Measurements from ENCODE around the gene FBXO34. TPM values are rescaled to one million over a fixed set of nuclear protein-coding genes. Genes with fewer than 3 reads are reported as not detected.

Gene FBXO34
- total RNA-seq, 1 donor: 24.6 TPM

DNA sequence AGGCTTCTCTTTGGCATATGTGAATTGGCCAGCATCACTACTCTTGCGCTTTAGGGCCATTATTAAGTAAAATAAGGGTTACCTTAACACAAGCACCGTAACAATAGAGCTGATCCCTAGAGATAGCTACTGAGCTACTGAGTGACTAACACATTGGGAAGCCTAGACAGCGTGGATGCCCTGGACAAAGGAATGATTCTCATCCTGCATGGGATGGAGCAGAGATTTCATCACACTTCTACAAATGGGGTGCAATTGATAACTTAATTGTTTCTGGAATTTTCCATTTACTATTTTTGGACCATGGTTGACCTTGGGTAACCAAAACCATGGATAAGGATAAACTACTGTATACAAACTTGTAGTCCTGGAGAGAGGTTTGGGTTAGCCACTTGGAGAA lies 57.1 kb downstream of the FBXO34 start:
- Histone ChIP-seq H3K9me3 (ENCODE audit: low read depth, low read length) (no peaks in the 10 kb centered on the region), H3K27me3 (ENCODE audit: insufficient read depth, low read length) (no peaks in the 10 kb centered on the region), H3K4me1 (ENCODE audit: insufficient read depth, low read length) (peaks cover 11% of the 10 kb centered on the region), H3K4me2 (ENCODE audit: insufficient read depth, low read length) (no peak overlapping the region), H3K27ac (ENCODE audit: low read depth, low read length) (no peak overlapping the region), H3K36me3 (ENCODE audit: insufficient read depth, low read length) (no peaks in the 10 kb centered on the region), H3K4me3 (ENCODE audit: insufficient read depth, low read length) (no peak overlapping the region), H3K79me2 (ENCODE audit: insufficient read depth, low read length) (peaks cover 75% of the 10 kb centered on the region), H4K20me1 (ENCODE audit: insufficient read depth, low read length) (peaks cover 27% of the 10 kb centered on the region), H2AFZ (ENCODE audit: low read length) (no peak overlapping the region)
- DNase-seq (ENCODE audit: insufficient read length, low spot score, missing footprints): no peak
- TF ChIP-seq, protein P1, sequence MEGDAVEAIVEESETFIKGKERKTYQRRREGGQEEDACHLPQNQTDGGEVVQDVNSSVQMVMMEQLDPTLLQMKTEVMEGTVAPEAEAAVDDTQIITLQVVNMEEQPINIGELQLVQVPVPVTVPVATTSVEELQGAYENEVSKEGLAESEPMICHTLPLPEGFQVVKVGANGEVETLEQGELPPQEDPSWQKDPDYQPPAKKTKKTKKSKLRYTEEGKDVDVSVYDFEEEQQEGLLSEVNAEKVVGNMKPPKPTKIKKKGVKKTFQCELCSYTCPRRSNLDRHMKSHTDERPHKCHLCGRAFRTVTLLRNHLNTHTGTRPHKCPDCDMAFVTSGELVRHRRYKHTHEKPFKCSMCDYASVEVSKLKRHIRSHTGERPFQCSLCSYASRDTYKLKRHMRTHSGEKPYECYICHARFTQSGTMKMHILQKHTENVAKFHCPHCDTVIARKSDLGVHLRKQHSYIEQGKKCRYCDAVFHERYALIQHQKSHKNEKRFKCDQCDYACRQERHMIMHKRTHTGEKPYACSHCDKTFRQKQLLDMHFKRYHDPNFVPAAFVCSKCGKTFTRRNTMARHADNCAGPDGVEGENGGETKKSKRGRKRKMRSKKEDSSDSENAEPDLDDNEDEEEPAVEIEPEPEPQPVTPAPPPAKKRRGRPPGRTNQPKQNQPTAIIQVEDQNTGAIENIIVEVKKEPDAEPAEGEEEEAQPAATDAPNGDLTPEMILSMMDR (IDR thresholded peaks at IDR 0.05; ENCODE audit: extremely low read depth, low read depth, low read length): no peak

DNA sequence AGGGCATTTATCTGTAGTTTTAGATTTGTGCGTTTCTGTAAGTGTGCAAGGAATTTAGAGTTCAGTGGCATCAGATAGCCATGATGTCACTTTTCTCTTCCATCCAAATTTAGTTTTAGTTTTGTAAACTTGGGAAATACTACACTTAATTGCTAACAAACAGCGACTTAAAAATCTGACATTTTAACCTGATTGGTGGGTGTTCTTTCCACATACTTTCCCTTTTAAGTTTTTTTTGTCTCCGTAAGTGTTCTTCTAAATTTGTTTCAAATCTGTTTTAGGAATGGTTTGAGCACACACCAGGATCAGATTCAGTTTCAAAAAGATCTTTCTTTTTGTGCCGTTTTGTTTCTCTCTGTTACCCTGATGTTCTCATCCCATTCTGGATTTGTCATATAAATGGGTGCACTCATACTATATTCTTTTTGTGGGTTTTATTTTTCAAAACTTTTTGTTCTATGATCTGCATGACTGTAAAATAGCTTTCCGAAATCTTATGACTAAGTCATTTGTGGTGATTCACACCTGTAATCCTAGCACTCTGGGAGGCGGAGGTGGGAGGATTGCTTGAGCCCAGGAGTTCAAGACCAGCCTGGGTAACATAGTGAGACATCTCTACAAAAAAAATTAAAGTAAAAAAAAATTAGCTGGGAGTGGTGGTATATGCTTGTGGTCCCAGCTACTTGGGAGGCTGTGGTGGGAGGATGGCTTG lies 58.9 kb downstream of the FBXO34 start:
- peak; percentile 49 for DNase-seq (ENCODE audit: insufficient read length, low spot score, missing footprints)
- TF ChIP-seq, protein P1 (IDR thresholded peaks at IDR 0.05; ENCODE audit: extremely low read depth, low read depth, low read length): no peak
- Histone ChIP-seq H3K27me3 (ENCODE audit: insufficient read depth, low read length) (no peaks in the 10 kb centered on the region), H3K36me3 (ENCODE audit: insufficient read depth, low read length) (no peaks in the 10 kb centered on the region), H3K4me1 (ENCODE audit: insufficient read depth, low read length) (peaks cover 20% of the 10 kb centered on the region), H3K79me2 (ENCODE audit: insufficient read depth, low read length) (peaks cover 74% of the 10 kb centered on the region), H4K20me1 (ENCODE audit: insufficient read depth, low read length) (peaks cover 38% of the 10 kb centered on the region), H3K4me3 (ENCODE audit: insufficient read depth, low read length) (peak overlapping the region; percentile 27), H3K27ac (ENCODE audit: low read depth, low read length) (peak overlapping the region; percentile 17), H3K9me3 (ENCODE audit: low read depth, low read length) (no peaks in the 10 kb centered on the region), H3K4me2 (ENCODE audit: insufficient read depth, low read length) (peak overlapping the region; percentile 57), H2AFZ (ENCODE audit: low read length) (no peak overlapping the region)

GRCh38 chr14:55332654-55333570 lies 61.7 kb downstream of the FBXO34 start:
- no peak for DNase-seq (ENCODE audit: insufficient read length, low spot score, missing footprints)
- no peak overlapping the region for H2AFZ ChIP-seq (ENCODE audit: low read length)
- H3K27ac ChIP-seq (ENCODE audit: low read depth, low read length): no peak overlapping the region
- H3K4me3 ChIP-seq (ENCODE audit: insufficient read depth, low read length): no peak overlapping the region
- no peaks in the 10 kb centered on the region for H3K36me3 ChIP-seq (ENCODE audit: insufficient read depth, low read length)
- peaks cover 20% of the 10 kb centered on the region for H3K4me1 ChIP-seq (ENCODE audit: insufficient read depth, low read length)
- H3K4me2 ChIP-seq (ENCODE audit: insufficient read depth, low read length): peak overlapping the region; percentile 2
- H4K20me1 ChIP-seq (ENCODE audit: insufficient read depth, low read length): peaks cover 35% of the 10 kb centered on the region
- H3K9me3 ChIP-seq (ENCODE audit: low read depth, low read length): no peaks in the 10 kb centered on the region
- H3K79me2 ChIP-seq (ENCODE audit: insufficient read depth, low read length): peaks cover 75% of the 10 kb centered on the region
- H3K27me3 ChIP-seq (ENCODE audit: insufficient read depth, low read length): no peaks in the 10 kb centered on the region
- TF ChIP-seq, protein P1 (IDR thresholded peaks at IDR 0.05; ENCODE audit: extremely low read depth, low read depth, low read length): no peak
